Measurements from ENCODE around the gene DNAI4.

Gene DNAI4

GRCh38 chr1:66764994-66765578, 159.6 kb downstream of the DNAI4 start:
- DNase-seq (ENCODE audit: low read depth) = no peak

Measured in CMK (cell line).